C4-2B (cell line): Measurements from ENCODE around the gene CYP2A6.
"Not testable (repeated sequence)": the region's sequence is repeated elsewhere in the genome, so short reads cannot be mapped to it uniquely, and the experiment has no call there.

Experiments
- CTCF ChIP-seq: fragments of 450-650 bp; conservative IDR thresholded peaks from 2 replicates; pipeline ENCODE4 v1.5.1; 2017; ENCODE audit warnings: mild to moderate bottlenecking
- ZFX ChIP-seq: fragments of 450-650 bp; IDR thresholded peaks from 2 replicates; pipeline ENCODE4 v1.6.1; 2017

GRCh38 chr19:40874874-40875273 is 24.6 kb upstream of the CYP2A6 start:
- not testable (repeated sequence) for TF ChIP-seq CTCF, ZFX
